Measurements from ENCODE around the gene ZNF165.

GRCh38 chr6:28078050-28078449, 2.3 kb upstream of the ZNF165 start:
- TF ChIP-seq CTCF (IDR thresholded peaks at IDR 0.05) = no peak
- no peak for TF ChIP-seq POLR2A (IDR thresholded peaks at IDR 0.05)

Measured in body of pancreas (tissue), 4 donors.